B cell (primary cell): ENCODE data around the gene IFNA1. TPM values are rescaled to one million over a fixed set of nuclear protein-coding genes. Genes with fewer than 3 reads are reported as not detected.

Source experiments
- ATAC-seq: fragments of 200-7000 bp; cut with Tn5 transposase; one replicate; pipeline ENCODE4 v1.10.0; 2021; ENCODE audit warnings: low read depth, mild to moderate bottlenecking, moderate number of reproducible peaks, moderate library complexity
- CTCF ChIA-PET: fragments of 350-600 bp; sonication (Branson Sonifier 250); formaldehyde crosslinking; loops from one replicate; lab custom pipeline; 2021; ENCODE audit warnings: antibody characterized with exemption, inconsistent platforms; lab: Charles Lee
- POLR2A ChIA-PET: fragments of 350-600 bp; sonication (Branson Sonifier 250); formaldehyde crosslinking; loops from one replicate; lab custom pipeline; 2021; ENCODE audit warnings: antibody characterized with exemption; lab: Charles Lee
- DNase-seq: peaks from one replicate; pipeline ENCODE4 v3.0.0; 2013
- H2AFZ ChIP-seq: 2 replicates; pipeline ENCODE4 v1.6.1; 2012; ENCODE audit warnings: mild to moderate bottlenecking, low read depth, low read length; ENCODE audit not compliant: insufficient read depth, poor library complexity, severe bottlenecking
- H3K27ac ChIP-seq, 2 donors: 1 replicate in 1 of 2; 2 replicates in 1 of 2; pipeline ENCODE4 v1.5.1; 2012 to 2013; ENCODE audit warnings: low read length in 2 of 2, mild to moderate bottlenecking in 2 of 2, moderate library complexity in 1 of 2
- H3K27me3 ChIP-seq, 4 experiments: fragments of 200-600 bp in 1 of 4; sonication (generic) in 1 of 4; replicated peaks in 1 of 4; 1 replicate in 2 of 4; 2 replicates in 2 of 4; pipeline versions ENCODE4 v1.6.1 to v1.7.0; 2013 to 2016; ENCODE audit warnings: low read length in 3 of 4, mild to moderate bottlenecking in 2 of 4, mixed read lengths in 1 of 4, moderate library complexity in 1 of 4; ENCODE audit not compliant: insufficient read depth in 4 of 4, control insufficient read depth in 3 of 4; ENCODE audit errors: control extremely low read depth in 1 of 4
- H3K36me3 ChIP-seq, 2 experiments: replicated peaks in 1 of 2; 1 replicate in 1 of 2; 2 replicates in 1 of 2; pipeline versions ENCODE4 v1.6.1 to v1.7.1; 2013; ENCODE audit warnings: low read length in 1 of 2; ENCODE audit not compliant: insufficient read depth in 2 of 2, control insufficient read depth in 1 of 2; ENCODE audit errors: control extremely low read depth in 1 of 2, extremely low read depth in 1 of 2
- H3K4me1 ChIP-seq, 2 donors: fragments of 200-600 bp in 1 of 2; sonication (generic) in 1 of 2; 1 replicate in 1 of 2; 2 replicates in 1 of 2; pipeline versions ENCODE4 v1.5.1 to v1.6.1; 2013 to 2017; ENCODE audit warnings: low read length in 2 of 2; ENCODE audit not compliant: control insufficient read depth in 2 of 2, insufficient read depth in 2 of 2
- H3K4me2 ChIP-seq: replicated peaks from 2 replicates; pipeline ENCODE3; 2012; ENCODE audit warnings: mild to moderate bottlenecking, low read depth, low read length; ENCODE audit not compliant: poor library complexity, severe bottlenecking
- H3K4me3 ChIP-seq, 5 experiments: fragments of 200-600 bp in 1 of 5; sonication (generic) in 1 of 5; 1 replicate in 3 of 5; 2 replicates in 2 of 5; pipeline versions ENCODE4 v1.5.1 to v1.7.0; 2011 to 2016; ENCODE audit warnings: low read length in 4 of 5, mild to moderate bottlenecking in 4 of 5, low read depth in 2 of 5, control low read depth in 1 of 5, moderate library complexity in 1 of 5; ENCODE audit not compliant: insufficient read depth in 1 of 5; ENCODE audit errors: control extremely low read depth in 1 of 5, extremely low read depth in 1 of 5
- H3K79me2 ChIP-seq: fragments of 200-600 bp; sonication (generic); one replicate; pipeline ENCODE4 v1.6.0; 2016; ENCODE audit warnings: low read length; ENCODE audit not compliant: control insufficient read depth, insufficient read depth
- H3K9ac ChIP-seq: fragments of 200-600 bp; sonication (generic); 2 replicates; pipeline ENCODE4 v1.6.1; 2017; ENCODE audit warnings: mild to moderate bottlenecking, low read length, moderate library complexity
- H3K9me3 ChIP-seq, 3 donors: one replicate each; pipeline versions ENCODE4 v1.6.1 to v1.7.1; 2013; ENCODE audit warnings: low read length in 2 of 3; ENCODE audit not compliant: control insufficient read depth in 2 of 3, insufficient read depth in 1 of 3; ENCODE audit errors: control extremely low read depth in 1 of 3
- H4K20me1 ChIP-seq: 2 replicates; pipeline ENCODE4 v1.6.0; 2012; ENCODE audit warnings: mild to moderate bottlenecking, low read length; ENCODE audit not compliant: insufficient read depth, control insufficient read depth, poor library complexity, severe bottlenecking
- H3K27ac Mint-ChIP-seq: one replicate; pipeline ENCODE4 v1.8.0; 2021; ENCODE audit warnings: mixed read lengths
- H3K27me3 Mint-ChIP-seq: one replicate; pipeline ENCODE4 v1.8.0; 2021; ENCODE audit warnings: mixed read lengths
- H3K4me1 Mint-ChIP-seq: one replicate; pipeline ENCODE4 v1.8.0; 2021; ENCODE audit warnings: mixed read lengths
- H3K4me3 Mint-ChIP-seq: one replicate; pipeline ENCODE4 v1.8.0; 2021; ENCODE audit warnings: mixed read lengths
- H3K9me3 Mint-ChIP-seq: one replicate; pipeline ENCODE4 v1.8.0; 2022; ENCODE audit warnings: mixed read lengths; ENCODE audit not compliant: insufficient read depth
- EZH2 ChIP-seq: IDR thresholded peaks from 2 replicates; pipeline ENCODE4 v1.6.1; 2012; ENCODE audit warnings: borderline replicate concordance, low read depth, mild to moderate bottlenecking, moderate library complexity, low read length; ENCODE audit not compliant: insufficient read depth, poor library complexity, severe bottlenecking
- WGBS: methylation state at CpG from one replicate; pipeline ENCODE4 v1.1.5; 2013; ENCODE audit warnings: missing lambda C conversion rate; ENCODE audit not compliant: insufficient coverage; 5-methylcytosine and 5-hydroxymethylcytosine counted together
- intact Hi-C: fragments of 100-400 bp; cut with micrococcal nuclease; formaldehyde crosslinking; loops from one replicate; pipeline ENCODE4 v1.10.0; 2022
- polyA plus RNA-seq: library from polyadenylated mRNA; depleted of rRNA; stranded (reverse); fragments of >200 nt; gene quantifications from 2 replicates; pipeline ENCODE4 v1.2.3, GENCODE V29; 2012
- total RNA-seq, 2 donors: library from RNA; stranded (reverse); fragments of 120-200 nt in 1 of 2; gene quantifications; 1 replicate in 1 of 2; 2 replicates in 1 of 2; pipeline versions ENCODE4 v1.2.3 to v1.2.4, GENCODE V29; 2013 to 2022
- TF ChIP-seq, protein P1 (sequence below): fragments of 200-600 bp; IDR thresholded peaks from one replicate; pipeline ENCODE4 v1.8.0; 2022; ENCODE audit warnings: antibody characterized with exemption, mild to moderate bottlenecking

The IFNA1 gene
- total and polyA plus RNA-seq, 2 donors (not counting 1 experiment from before 2014, with no cell fraction given): not detected

DNA sequence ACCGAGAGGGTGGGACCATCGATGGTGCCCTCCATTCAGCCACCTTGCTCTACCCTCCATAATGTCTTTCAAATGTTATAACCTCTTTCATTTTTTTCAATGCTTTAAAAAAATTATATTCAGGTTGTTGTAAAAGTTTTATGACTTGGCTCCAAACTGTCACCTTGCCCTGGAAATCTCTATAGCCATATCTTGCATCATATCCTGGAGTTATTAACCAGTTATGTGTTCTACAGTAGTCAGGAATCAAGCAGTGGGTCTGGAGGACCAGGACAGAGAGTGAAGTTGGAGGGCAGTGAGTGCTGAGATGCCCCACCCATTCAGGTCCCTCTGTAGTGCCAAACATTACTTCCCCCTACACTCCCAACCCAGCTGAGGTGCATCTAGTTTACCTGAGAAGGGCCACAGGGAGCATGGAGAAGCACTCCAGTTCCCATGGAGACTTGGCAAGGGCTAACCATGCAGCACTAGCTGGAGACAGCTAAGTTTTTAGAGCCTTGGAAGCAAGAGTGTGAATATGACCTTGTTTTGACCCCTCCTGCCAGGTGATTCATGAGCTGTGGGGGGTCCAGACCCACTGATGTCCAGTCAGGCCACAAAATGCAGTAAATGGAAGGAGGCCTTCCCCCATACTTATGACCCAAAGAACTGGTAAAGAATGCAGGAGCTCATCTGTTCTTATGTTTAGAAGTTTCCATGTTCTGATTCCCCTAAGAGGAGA lies 25.9 kb upstream of the IFNA1 start:
- Histone ChIP-seq H3K27me3 (peaks cover 0 to 31% (median 17%) of the 10 kb centered on the region in 4 experiments), H3K4me1 (peaks cover 21 to 30% of the 10 kb centered on the region in 2 donors), H3K27ac (no peak overlapping the region), H3K9me3 (no peaks in the 10 kb centered on the region), H2AFZ (no peak overlapping the region), H3K4me3 (no peak overlapping the region), H4K20me1 (no peaks in the 10 kb centered on the region), H3K9ac (no peak overlapping the region), H3K4me2 (no peak overlapping the region), H3K79me2 (no peaks in the 10 kb centered on the region), H3K36me3 (no peaks in the 10 kb centered on the region)
- ATAC-seq (no peak), DNase-seq (no peak)
- H3K27ac Mint-ChIP-seq: no peak overlapping the region
- CTCF ChIA-PET: interaction anchor here (0.8 kb wide), 1 partner anchor 18 kb away, joined by 4 read pairs; no protein-coding TSS in a partner anchor
- H3K4me3 Mint-ChIP-seq: no peak overlapping the region
- TF ChIP-seq, protein P1, sequence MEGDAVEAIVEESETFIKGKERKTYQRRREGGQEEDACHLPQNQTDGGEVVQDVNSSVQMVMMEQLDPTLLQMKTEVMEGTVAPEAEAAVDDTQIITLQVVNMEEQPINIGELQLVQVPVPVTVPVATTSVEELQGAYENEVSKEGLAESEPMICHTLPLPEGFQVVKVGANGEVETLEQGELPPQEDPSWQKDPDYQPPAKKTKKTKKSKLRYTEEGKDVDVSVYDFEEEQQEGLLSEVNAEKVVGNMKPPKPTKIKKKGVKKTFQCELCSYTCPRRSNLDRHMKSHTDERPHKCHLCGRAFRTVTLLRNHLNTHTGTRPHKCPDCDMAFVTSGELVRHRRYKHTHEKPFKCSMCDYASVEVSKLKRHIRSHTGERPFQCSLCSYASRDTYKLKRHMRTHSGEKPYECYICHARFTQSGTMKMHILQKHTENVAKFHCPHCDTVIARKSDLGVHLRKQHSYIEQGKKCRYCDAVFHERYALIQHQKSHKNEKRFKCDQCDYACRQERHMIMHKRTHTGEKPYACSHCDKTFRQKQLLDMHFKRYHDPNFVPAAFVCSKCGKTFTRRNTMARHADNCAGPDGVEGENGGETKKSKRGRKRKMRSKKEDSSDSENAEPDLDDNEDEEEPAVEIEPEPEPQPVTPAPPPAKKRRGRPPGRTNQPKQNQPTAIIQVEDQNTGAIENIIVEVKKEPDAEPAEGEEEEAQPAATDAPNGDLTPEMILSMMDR: no peak
- no peak for TF ChIP-seq EZH2
- peaks cover 50% of the 10 kb centered on the region for H3K27me3 Mint-ChIP-seq
- peaks cover 29% of the 10 kb centered on the region for H3K4me1 Mint-ChIP-seq
- intact Hi-C loops: no loop called here
- POLR2A ChIA-PET: no interaction called here
- no CpG with 5 or more reads among the region's 2 CpGs for WGBS
- no peaks in the 10 kb centered on the region for H3K9me3 Mint-ChIP-seq
